GM21717 (cell line): Measurements from ENCODE around the gene EPN2.

ENCODE experiments used
- ATAC-seq: cut with Tn5 transposase; IDR thresholded peaks from one replicate; pipeline ENCODE4 v1.9.1; 2021; ENCODE audit warnings: mild to moderate bottlenecking, moderate library complexity; ENCODE audit not compliant: unreplicated experiment

The EPN2 gene

DNA sequence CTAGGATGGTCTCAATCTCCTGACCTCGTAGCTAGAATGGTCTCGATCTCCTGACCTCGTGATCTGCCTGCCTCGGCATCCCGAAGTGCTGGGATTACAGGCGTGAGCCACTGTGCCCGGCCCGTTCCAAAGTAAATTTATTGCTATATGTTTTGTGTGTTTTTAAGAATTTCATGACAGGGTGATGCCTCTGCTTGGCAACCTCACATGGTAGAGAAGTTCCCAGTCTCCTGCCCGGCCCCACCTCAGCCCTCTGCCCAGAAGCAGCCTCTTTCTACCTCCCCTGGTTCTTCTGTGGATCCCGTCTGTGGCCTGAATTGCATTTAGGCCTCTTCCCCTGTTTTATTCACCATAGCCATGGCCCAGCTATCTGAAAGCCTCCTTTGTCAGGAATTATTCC lies 70.4 kb downstream of the EPN2 start:
- ATAC-seq: no peak

DNA sequence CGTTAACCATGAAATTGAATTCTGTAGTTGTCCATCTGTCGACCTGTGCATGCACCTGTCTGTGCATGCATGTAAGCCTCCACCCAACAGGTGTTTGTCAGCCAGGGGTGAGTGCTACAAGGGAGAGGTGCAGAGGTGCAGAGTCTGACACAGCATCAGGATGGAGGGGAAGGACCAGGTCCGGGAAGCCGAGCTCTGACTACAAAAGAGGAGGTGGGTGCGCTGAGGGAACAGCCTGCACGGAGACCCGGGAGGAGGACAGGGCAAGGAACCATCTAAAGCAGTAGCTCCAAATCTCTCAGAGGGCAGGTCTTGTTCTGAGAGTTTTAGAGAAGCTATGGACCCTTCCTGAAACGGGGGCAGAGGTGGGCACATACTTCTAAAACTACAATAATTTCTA lies 71.2 kb downstream of the EPN2 start:
- no peak for ATAC-seq

DNA sequence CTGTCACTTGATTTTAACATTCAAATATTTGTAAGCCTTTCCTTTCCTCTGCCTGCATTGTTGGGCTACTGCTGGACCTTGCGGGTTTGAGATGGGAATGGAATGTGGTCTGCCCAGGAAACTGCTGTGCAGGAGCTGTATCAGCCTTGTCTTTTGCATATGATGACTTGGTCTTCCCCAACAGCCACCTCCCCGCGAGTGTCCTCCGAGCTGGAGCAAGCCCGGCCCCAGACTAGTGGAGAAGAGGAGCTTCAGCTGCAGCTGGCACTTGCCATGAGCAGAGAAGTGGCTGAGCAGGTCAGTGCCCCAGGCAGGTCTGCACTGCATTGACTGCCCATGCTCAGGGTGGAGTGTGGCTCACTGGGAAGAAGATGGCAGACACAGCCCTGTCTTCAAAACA lies 72.5 kb downstream of the EPN2 start:
- no peak for ATAC-seq

DNA sequence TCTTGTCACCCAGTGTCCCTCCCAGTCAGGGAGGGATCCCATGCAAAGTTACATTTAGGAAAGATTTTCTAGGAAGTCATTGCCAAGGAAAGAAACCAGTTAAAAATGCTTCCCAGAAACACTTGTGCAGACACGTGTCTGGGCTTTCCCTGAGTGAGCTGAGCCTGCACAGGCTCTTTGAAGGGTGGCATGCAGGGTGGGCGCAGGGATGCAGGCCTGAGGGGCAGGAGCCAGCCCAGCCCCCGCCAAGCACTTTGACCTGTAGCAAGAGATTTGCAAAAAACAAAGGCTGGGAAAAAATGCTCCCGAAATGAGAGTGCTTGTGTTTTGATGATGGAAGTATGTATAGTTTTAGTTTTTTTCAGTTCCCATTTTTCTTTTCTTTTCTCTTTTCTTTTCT lies 73.0 kb downstream of the EPN2 start:
- ATAC-seq: no peak

DNA sequence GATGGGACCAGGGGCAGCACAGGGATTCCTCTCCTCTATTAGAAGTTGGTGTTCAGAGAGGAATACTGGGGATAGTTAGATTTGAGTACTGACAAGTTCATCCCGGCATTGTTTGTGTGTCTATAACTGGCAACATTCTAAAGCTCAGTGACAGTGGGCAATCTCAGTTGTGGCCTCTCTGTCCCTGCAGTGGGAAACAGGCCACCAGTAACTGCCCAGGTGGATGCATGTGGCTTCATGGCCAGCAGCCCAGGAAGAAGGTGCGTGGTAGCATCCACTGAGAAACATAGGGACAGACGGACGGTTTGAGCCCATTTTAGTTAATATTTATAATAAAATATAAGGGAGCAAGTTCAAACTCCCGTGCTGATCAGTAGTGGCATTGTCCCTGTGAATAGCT lies 73.8 kb downstream of the EPN2 start:
- ATAC-seq: no peak

DNA sequence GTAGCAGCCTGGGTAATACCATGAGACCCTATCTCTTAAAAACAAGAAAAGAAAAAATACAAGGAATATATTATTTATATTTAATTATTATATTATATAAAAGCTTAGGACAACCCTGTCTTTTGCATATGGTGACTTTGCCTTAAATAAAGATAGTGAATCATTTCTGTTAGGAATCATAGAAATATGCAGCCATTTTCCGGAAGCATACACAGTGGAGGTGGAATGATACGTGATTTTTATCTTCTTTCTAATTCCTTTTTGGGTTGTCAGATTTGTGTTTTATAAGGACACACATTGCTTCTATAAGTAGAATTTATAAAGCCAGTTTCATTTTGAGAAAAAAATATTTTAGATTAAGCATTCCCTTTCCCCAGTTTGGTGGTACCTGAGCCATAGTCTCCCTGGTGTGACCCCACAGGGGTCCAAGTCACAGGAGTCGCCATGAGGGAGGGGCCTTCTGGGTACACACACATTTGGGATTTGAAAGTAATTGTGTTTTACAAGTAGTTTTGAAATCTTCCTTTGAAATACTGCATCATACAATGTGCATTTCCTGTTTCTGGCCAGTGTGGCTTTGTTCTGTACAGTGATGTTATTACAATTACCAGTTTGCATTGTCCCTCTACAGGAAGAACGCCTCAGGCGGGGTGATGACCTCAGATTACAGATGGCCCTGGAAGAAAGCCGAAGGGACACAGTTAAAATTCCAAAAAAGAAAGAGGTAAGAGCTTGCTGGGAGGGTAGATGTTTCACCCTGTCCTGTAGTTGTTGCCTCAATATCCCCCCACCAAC lies 74.5 kb downstream of the EPN2 start:
- no peak for ATAC-seq

DNA sequence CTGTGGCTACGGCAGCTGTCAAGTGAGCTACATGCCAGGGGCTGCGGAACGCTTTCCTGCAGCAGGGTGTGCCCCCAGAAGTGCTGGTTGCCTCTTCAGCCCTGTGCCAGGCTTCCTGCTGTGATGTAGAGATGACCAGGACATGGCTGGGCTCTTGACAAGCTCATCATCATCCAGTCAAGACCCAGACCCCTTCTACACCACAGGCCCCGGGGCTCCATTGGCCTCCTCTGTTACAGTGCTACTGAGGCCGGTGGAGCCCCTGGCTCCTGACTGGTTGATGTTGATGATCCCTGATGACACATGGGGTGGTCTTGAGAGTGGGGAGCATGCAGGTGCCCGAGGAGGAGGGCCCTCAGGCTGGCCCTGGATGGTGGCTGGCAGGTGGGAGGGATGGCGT lies 75.2 kb downstream of the EPN2 start:
- no peak for ATAC-seq

DNA sequence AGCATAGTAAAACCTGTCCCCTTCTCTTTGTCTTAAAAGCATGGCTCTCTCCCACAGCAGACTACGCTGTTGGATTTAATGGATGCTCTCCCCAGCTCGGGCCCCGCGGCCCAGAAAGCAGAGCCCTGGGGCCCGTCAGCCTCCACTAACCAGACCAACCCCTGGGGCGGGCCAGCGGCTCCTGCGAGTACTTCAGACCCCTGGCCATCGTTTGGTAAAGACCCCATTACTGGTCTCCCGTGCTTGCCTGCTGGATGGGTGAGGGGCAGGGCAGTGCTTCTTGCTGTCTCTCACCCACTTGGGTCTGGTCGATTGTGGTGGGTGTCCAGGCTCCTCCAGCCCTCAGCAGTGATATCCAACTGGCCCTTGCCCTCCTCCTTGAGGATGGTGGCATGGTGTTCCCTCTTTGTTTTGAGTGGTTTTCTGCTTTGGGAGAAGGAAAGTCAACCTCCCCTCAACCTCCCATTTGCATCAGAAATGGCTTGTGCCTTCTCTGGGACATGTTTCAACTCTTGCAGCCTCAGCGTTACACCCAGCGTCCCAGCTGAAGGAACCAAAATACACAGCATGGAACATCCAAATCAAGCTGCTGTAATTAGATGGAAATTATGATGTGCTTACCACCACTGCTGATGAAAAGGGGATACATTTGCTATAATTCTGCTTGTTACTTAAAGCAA lies 76.0 kb downstream of the EPN2 start:
- ATAC-seq: no peak

DNA sequence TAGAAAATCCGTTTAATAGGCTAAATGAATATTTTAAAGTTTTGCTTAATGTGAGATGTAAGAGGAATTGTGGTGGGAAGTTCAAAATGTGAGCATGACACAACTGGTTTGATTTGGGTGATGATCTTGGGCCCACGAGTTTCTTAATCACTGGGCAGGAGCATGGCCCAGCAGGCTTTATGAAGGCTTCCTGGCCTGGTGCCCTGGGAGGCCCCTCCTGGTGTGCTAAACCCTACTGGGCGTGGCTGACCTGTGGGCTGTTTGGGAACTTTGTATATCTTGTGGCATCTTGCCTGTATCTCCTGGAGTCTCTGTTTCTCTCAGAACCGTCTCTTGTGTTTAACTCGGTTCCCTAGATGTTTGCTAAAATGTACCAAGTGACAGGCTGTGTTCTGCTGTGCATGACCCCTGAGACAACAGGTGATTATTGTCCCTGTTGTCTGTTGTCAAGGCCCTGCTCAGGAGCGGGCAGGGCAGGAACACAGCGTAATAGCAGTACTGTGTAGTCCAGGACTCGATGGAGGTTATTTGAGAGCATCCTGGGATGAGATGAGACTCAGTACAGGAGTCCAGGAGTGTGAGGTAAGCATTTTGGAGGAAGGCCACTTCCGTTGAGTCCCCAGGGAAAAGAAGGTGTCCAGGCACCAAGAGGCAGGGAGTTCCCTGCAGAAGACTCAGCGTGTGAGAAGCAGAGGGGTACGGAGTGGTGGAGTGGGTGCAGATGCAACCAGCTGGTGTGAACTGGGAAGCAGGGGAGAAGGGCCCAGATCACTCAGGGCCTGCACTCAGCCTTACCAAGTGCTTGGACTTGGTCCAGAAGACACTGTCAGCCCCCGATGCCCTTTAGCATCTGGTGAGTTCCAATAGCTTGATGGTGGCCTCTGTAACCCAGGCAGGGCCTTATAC lies 76.8 kb downstream of the EPN2 start:
- ATAC-seq: no peak

DNA sequence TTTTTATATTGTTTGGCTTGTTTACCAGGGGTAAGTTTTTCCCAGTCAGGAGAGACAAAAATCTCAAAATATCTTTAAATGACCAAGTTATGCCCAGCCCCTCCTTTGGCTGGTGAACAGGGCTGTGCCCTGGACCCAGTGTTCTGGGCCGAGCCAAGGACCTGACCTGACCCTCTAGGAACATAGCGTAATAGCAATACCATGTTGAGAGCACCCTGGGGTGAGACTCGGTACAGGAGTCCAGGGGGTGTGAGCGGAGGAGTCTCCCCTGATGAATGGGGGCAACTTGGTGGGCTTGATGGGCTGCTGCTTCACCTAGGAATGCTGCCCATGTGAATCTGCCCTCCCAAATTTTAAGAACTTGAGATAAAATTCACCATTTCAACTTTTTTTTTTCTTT lies 77.9 kb downstream of the EPN2 start:
- no peak for ATAC-seq

DNA sequence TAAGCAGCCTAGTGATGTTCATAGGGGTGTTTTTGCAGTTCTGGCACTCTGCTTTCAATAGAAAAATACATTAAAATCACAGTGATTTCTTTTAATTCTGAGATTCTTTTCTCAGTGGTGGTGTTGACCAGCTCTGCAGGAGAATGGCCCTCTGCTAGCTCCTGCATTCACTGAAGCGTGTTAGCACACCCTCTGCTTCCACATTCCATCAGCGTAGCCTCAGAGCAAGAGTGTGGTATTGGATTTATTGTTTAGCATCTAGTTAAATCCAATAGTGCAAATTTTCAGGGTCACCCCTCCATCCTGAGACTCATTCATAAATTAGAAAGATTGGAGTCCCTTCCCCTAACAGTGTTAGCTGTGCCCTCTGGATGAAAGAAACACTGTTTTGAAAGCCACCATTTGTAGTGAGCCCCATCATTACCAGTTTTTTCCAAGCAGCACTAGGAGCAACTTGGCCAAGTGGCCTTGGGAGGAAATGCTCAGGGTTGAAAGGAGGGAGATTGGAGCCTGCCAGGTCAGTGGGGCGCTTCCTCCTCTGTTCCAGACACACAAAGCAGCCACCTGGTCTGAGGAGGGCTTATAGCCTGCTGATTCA lies 79.7 kb downstream of the EPN2 start:
- ATAC-seq: no peak

DNA sequence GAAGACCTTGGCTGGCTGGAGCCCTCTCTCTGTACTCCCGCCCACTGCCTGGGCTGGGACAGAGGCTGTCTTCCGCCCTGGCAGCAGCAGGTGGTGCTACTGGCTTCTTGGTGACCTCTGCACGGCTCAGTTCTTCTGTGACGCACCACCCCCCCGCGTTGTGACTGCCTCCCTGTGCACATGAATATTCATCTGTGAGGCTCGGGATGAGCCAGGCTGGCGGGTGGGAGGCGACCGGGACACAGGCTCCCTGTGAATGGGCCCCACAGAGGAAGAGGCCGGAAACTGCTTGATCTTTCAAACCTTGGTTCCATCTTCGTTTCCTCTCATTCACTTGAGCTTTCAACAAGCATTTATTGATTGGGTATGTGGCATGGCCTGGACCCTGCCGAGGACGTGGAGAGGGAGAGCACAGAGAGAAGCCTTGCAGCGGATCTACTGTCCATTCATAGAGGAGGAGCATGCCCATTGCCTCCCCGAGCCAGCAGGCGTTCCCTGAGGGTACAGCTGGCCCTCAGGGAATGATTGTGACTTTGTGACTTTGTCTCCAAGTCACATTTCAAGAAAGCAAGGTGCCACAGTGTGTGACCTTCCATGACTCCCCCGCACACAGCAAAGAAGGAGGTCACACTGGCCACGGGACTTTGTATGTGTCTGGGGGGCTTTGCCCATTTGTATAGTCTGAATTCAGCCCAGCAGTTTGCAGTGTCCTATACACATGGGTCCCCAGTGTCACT lies 80.4 kb downstream of the EPN2 start:
- no peak for ATAC-seq

DNA sequence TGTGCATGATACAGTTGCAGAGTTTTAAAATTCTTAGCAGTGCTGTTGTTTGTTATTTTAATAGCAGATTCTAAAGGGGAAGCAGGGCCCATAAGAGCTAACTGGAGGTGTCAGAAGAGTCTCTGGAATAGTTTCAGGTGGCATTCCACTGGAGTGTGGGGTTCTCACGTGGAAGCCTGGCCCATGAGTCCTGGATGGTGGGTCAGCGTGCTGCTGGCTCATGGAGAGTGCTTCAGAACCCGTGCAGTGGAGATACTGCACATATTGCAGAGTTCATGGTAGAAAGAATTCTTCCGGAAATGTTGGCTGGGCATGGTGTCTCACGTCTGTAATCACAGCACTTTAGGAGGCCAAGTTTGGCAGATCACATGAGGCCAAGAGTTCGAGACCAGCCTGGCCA lies 81.4 kb downstream of the EPN2 start:
- no peak for ATAC-seq

DNA sequence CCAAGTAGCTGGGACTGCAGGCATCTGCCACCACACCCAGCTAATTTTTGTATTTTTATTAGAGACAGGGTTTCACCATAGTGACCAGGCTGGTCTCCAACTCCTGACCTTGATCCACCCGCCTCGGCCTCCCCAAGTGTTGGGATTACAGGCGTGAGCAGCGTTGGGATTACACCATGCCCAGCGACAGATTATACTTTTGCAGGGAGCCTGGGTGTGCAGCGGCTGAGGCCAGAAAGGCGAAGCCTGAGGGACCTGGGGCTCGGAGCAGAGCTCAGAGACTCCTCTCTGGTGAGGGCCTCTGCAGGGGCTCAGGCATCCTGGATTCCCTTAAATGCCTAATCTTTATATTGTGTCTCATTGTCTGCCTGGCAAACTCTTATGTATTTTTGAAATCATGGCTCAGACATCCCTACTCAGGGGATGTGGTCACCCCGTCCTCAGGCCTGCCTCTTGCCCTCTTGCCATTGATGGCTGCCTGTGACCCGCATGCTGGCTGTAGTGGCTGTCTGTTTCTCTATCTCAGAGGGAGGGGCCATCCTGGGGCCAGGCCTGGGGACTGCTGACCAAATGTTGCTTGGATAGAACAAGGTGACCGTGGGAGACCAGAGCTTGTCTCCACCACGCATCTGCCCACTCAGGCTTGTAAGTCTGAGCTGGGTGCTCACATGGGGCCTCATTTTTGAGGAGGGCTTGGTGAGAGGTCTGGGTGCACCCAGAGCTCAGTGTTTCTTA lies 82.8 kb downstream of the EPN2 start:
- no peak for ATAC-seq

DNA sequence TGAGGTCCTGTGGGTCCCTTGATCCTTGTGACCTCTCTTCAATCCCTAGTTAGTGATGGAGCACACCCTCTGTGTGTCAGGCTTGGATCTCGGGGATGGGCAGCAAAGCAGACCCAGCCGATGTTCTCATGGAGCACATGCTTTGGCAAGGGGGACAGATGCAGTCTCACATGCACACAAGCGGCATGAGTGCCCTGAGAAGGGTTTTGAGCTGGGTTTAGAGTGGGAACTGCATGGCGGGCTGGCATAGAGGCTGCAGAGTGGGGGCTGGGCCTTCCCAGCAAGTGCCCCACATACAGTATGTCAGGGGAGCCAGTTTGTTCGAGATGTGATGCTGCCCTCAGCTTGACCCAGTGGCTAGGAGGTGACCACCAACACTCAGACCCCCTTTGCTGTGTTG lies 83.7 kb downstream of the EPN2 start:
- no peak for ATAC-seq

DNA sequence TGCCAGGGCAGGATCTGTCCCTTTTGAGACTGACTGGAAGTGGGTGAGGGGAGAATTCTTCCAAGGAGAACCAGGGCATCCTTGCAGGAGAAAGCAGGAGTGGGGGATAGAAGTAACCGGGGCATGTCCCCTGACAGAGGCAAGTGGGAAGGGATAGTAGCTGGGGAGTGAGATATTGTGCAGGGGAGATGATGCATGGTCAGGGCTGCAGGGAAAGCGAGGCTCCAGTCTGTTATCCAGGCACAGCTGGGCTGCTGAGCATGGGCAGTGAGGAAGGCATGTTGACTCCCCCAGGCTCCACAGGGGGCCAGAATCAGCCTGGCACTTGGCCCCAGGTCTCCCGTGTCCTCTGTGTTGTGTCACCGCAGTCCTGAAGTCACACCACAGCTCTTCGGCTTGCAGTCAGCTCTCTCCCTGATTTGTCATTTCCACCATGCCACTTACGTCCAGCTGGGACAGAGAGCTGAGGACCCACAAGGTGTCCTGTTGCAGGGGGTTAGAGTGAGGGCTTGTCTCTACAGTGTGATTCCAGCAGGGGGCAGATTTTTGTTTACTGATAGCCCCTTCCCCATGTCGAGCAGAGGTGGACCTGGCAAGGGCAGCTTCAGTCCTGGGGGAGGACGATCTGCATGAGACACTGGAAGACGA lies 84.4 kb downstream of the EPN2 start:
- ATAC-seq: no peak

DNA sequence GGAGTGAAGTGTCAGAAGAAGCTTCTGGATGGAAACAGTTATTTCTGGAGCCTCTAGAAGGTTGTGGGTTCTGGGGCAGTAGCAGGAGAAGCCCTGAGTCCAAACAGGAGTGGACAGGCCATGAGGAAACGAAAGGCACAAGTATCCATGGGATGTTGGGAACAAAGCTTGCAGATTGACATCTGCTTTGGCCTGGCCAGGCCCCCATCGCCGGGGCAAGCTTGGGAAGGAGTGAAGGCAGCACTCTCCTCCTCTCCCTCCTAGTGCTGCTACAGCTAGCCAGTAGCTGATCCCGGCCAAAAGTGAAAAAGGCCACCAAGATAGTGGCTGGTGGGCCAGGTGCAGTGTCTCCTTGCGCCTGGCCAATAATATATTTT lies 85.0 kb downstream of the EPN2 start:
- no peak for ATAC-seq

DNA sequence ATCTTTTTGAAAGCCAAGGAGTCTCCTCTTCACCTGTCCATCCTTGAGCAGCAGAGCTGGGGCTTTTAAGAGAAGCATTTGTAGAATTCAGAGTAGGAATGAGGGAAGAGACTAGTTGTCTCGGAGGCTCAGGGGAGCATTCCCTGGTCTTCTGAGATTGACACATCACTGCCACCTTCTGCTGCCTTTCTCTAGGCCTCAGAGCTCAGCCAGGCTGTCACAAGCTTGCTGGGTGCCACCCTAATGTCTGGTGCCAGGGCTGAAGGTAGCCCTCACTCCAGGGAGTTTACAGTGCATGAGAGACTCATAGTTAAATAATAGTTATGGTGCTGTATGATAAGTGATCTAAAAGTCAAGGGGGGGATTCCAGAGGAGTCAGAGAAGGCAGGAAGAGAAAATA lies 85.7 kb downstream of the EPN2 start:
- ATAC-seq: no peak

DNA sequence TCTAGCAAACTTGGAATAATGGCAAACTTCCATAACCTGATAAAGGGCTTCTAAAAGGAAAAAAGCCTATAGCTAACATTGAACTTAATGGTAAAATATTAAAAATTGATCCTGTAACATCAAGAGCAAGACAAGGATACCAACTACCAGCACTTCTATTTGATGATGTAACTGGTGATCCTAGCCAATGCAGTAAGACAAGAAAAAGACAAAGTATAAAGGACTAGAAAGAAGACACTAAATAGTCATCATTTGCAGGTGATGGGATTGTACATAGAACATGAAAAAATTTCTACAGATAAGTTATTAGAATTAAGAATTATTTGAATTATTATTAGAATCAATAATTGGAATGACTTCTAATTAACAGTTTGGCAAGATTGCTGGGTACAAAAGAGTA lies 88.4 kb downstream of the EPN2 start:
- ATAC-seq: no peak
